ENCODE measurements around the gene KNDC1.
"Not testable (repeated sequence)": the region's sequence is repeated elsewhere in the genome, so short reads cannot be mapped to it uniquely, and the experiment has no call there.

Gene KNDC1

GRCh38 chr10:133159950-133160825 lies at the start of gene KNDC1:
KNDC1 (plus strand) TSS chr10:133160219; CDS start chr10:133160468, 249 bp downstream.
- no peak for DNase-seq (ENCODE audit: low read depth in 4 of 4, low spot score in 1 of 4)

GRCh38 chr10:133110609-133111275 lies 49.3 kb upstream of the KNDC1 start:
- no peak for DNase-seq (ENCODE audit: low read depth in 4 of 4, low spot score in 1 of 4)

- not testable (repeated sequence) for DNase-seq (ENCODE audit: low read depth in 4 of 4, low spot score in 1 of 4)
Measured at GRCh38 chr10:133111640-133112039, 48.4 kb upstream of the KNDC1 start.

- no peak for DNase-seq (ENCODE audit: low read depth in 4 of 4, low spot score in 1 of 4)
Measured at GRCh38 chr10:133113146-133113830, 46.7 kb upstream of the KNDC1 start.

- DNase-seq (ENCODE audit: low read depth in 4 of 4, low spot score in 1 of 4): no peak
Measured at GRCh38 chr10:133113847-133114246, 46.2 kb upstream of the KNDC1 start.

- DNase-seq (ENCODE audit: low read depth in 4 of 4, low spot score in 1 of 4): no peak
Measured at GRCh38 chr10:133114251-133114650, 45.8 kb upstream of the KNDC1 start.

- no peak for DNase-seq (ENCODE audit: low read depth in 4 of 4, low spot score in 1 of 4)
Measured at GRCh38 chr10:133114726-133115452, 45.1 kb upstream of the KNDC1 start.

- no peak for DNase-seq (ENCODE audit: low read depth in 4 of 4, low spot score in 1 of 4)
Measured at GRCh38 chr10:133115453-133115842, 44.6 kb upstream of the KNDC1 start.

GRCh38 chr10:133115976-133116375 lies 44.0 kb upstream of the KNDC1 start:
- DNase-seq (ENCODE audit: low read depth in 4 of 4, low spot score in 1 of 4): no peak

GRCh38 chr10:133116455-133116854 lies 43.6 kb upstream of the KNDC1 start:
- no peak for DNase-seq (ENCODE audit: low read depth in 4 of 4, low spot score in 1 of 4)

- no peak for DNase-seq (ENCODE audit: low read depth in 4 of 4, low spot score in 1 of 4)
Measured at GRCh38 chr10:133117036-133117687, 42.9 kb upstream of the KNDC1 start.

GRCh38 chr10:133117688-133118071 lies 42.3 kb upstream of the KNDC1 start:
- DNase-seq (ENCODE audit: low read depth in 4 of 4, low spot score in 1 of 4): no peak

GRCh38 chr10:133121479-133121878 lies 38.5 kb upstream of the KNDC1 start:
- DNase-seq (ENCODE audit: low read depth in 4 of 4, low spot score in 1 of 4): no peak

GRCh38 chr10:133122171-133122935 lies 37.7 kb upstream of the KNDC1 start:
- no peak for DNase-seq (ENCODE audit: low read depth in 4 of 4, low spot score in 1 of 4)

GRCh38 chr10:133123050-133123745 lies 36.8 kb upstream of the KNDC1 start:
- peak in 1 of 4 experiments; percentile 8 for DNase-seq (ENCODE audit: low read depth in 4 of 4, low spot score in 1 of 4)

- no peak for DNase-seq (ENCODE audit: low read depth in 4 of 4, low spot score in 1 of 4)
Measured at GRCh38 chr10:133123746-133124356, 36.2 kb upstream of the KNDC1 start.

- DNase-seq (ENCODE audit: low read depth in 4 of 4, low spot score in 1 of 4): no peak
Measured at GRCh38 chr10:133124357-133125211, 35.4 kb upstream of the KNDC1 start.

- no peak for DNase-seq (ENCODE audit: low read depth in 4 of 4, low spot score in 1 of 4)
Measured at GRCh38 chr10:133125901-133126300, 34.1 kb upstream of the KNDC1 start.

All from stimulated activated CD4-positive, alpha-beta T cell treated with anti-CD3 and anti-CD28 coated beads, Interleukin-1b, Interleukin-23, amount 100 ng/mL, for 24 hours (primary cell).